ENCODE results near the gene PRKG1.
"Not testable (repeated sequence)": the region's sequence is repeated elsewhere in the genome, so short reads cannot be mapped to it uniquely, and the experiment has no call there.

PRKG1 gene

DNA sequence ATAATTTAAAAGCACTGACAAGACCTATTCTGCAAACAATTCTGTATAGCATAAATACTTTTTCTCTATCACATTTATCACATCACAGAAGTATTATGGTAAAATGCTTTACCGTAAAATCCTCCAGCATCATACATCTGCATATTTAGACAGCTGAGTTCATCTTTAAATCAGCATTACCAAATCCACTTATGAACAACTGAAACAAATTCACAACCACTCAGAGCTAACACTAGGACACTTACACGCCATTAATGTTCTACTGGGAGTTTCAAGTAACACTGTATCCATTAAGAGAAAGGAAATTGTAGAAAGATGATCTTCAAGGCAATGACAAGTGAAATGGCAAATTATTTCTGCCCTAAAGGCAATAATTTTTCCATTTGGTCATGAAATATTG lies 1134.1 kb downstream of the PRKG1 start:
- no peak for DNase-seq

DNA sequence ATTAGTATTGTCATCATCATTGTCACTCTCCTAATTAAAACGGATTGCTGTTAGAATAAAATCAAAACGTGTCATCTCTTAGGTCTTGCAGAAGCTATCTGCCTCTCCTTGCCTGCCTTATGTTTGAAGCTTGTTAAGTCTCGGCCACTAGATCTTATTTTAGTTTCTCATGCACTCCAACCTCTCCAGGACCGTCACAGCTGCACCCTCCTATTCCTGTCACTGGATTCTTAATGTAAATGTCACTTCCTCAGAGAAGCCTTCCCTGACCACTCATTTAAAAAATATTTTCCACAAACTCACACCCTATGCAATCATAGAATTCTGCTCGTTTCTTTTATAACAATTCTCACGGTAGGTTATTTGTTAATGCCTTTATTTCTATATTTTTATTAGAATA lies 1135.9 kb downstream of the PRKG1 start:
- DNase-seq: no peak

DNA sequence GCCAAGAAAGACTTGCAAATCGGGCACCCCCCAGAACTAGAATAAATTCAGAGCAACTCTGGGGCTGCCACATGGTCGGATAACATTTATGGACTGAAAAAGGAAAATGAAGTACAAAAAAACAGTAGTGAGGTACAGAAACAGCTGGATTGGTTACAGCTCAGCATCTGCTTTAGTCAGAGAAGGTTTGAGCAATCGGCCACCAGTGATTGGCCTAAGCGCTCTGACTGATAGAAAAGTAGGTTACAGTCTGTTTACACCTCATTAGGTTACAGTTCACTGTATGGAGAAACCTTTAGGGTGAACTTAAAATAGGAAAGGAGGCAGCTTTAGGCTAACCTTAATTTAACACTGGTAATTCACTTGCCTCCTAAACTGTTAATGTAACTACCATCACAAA lies 1137.8 kb downstream of the PRKG1 start:
- DNase-seq: no peak

DNA sequence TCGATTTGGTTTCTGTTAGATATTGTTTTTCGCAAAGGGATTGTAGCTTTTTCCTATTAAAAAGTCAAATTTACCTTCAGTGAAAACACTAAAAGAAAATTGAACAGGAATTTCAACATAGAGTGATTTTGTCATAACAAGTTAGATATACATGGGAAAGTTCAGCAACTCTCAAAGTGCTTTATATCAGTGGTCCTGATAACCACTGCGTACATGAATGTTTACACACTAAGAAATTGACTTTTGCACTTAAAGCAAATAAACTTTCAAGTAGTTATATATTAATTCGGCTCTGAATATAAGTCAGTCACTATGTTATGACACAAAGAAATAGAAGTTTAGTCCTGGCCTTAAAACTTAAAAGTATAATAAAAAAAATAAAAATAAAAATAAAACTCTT lies 1138.5 kb downstream of the PRKG1 start:
- no peak for DNase-seq

GRCh38 chr10:52213321-52213752 lies 1139.0 kb downstream of the PRKG1 start:
- DNase-seq: no peak

- peak; percentile 43 for DNase-seq
These were observed 1141.6 kb downstream of the PRKG1 start for GRCh38 chr10:52215745-52216361.

DNA sequence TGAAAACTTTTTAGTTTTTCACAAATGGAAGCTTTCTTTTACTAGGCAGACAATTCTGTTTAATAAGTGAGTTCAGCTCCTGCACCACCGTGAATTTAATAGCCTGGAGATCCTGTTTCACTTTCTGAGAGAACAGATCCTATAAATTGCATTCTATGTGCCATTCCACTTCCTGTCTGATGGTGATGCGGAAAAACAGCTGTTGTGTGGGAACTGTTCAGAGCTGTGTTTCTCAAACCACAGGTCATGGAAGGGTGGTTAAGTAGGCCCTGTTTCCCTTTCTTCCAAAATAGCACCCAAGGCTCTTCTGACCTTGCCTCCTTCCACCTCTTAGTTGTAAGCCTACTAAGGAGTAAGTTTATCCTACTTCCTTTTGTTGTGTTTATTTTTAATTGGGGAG lies 1142.6 kb downstream of the PRKG1 start:
- peak; percentile 48 for DNase-seq

- DNase-seq: no peak
These were observed 1143.2 kb downstream of the PRKG1 start for GRCh38 chr10:52217531-52217930.

GRCh38 chr10:52220947-52221346 lies 1146.7 kb downstream of the PRKG1 start:
- no peak for DNase-seq

DNA sequence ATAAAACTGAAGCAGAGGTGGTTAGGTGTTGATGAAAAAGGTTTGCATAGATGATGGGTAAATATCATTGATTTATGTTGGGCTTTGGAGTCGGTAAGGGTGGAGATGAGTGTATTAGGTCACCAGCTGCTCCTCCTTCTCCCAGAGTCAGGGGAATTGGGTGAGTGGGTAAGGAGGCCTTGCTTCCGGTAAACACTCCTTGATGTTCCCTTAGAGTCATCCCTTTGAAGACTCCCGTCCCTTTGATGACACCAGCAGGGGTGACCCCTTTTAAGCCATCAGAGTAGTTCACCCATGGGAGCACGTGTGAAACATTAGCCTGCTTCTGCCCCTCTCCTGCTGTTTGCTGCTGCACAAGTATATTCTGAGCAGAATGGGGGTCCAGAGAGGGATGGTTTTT lies 1147.6 kb downstream of the PRKG1 start:
- DNase-seq: no peak

DNA sequence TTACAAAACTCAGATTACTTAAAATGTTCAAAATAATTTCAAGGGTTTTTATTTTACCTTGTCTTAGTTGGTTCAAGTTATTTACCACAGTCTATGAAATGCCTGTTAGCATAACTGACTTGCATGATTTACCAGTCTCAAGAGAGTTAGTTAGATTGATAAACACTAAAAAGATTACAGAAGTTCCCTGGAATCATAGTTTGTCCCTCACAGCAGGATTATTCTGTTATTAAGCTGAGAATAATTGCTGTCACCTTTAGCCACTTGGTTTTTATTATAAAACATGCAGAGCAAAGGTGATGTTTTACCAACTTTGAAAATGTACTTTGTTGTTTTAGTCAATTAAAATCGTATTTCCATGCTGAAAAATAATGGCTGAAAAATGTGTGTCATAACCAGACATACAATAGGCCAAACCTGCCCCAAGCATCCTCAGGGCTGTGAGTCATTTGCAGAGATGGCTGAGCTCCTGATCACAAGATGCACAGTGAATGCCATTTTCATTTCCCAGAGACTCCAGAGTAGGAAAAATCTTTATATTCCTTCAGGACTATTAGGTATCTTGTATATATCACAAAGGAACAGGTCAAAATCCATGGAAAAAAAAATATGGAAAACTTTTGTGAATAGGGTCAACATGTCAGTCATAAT lies 1152.0 kb downstream of the PRKG1 start:
- DNase-seq: no peak

- DNase-seq: no peak
These were observed 1154.3 kb downstream of the PRKG1 start for GRCh38 chr10:52228556-52228955.

DNA sequence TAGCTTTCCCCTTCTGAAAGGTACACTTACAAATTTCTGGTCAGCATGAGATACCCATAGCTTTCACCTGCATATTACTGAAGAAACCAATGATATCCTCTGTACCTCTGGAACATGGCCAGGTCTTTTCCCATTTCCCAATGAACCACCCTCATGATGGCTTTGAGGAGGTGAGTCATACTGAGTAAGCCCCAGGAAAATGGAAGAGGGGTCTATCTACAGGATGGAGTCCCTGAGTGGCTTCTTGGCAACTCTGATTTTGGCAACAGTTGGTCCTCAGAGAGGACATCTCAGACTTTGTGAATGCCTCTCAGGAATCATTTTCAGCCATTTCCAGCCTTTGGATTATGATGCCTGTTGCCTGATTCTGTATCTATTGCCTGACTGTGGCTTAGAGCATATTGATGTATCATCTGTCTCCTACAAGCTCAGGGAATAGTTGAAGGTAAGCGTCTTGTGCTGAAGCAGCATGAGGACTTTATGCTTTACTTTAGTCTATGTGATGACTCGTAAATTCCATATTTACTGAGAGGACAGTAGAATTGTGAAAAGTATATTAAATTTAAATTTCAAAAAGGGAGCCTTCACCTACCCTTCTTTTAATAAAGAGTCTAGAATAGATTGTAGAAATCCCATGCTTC lies 1155.1 kb downstream of the PRKG1 start:
- DNase-seq: no peak

DNA sequence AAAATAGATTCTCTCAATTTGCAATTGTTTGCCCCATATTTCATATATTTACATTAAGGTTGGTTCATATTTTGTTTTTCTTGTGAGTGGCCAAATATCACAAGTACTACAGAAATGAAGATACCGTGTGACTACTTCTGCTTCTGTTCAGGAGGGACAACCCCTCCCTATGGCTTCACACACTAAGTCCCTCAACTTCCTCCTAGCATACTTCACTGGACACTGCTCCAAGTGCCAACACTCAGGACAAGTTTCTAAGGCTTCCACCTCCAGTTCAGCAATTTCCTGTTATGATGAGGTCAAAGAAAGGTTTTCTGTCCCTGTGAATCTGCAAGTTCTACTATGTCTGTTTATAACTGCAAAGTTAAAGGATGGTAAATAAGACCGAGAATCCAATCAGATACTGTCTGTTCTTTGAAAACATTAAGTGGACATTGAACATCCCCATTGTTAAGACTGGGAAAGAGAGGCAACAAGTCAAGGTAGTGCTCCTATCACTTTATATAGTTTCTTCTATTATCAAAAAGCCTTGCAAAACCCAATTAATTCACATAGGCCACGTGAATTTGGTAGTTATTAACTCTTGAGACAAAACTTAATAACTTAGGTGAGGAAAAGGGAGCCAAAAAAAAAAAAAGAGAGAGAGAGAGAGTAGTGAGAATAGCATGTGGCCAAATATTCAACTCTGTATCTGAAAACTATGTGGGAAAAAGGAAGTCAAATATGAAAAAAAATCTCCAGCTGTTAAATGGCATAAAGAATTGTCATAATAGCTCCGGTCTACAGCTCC lies 1158.5 kb downstream of the PRKG1 start:
- no peak for DNase-seq

DNA sequence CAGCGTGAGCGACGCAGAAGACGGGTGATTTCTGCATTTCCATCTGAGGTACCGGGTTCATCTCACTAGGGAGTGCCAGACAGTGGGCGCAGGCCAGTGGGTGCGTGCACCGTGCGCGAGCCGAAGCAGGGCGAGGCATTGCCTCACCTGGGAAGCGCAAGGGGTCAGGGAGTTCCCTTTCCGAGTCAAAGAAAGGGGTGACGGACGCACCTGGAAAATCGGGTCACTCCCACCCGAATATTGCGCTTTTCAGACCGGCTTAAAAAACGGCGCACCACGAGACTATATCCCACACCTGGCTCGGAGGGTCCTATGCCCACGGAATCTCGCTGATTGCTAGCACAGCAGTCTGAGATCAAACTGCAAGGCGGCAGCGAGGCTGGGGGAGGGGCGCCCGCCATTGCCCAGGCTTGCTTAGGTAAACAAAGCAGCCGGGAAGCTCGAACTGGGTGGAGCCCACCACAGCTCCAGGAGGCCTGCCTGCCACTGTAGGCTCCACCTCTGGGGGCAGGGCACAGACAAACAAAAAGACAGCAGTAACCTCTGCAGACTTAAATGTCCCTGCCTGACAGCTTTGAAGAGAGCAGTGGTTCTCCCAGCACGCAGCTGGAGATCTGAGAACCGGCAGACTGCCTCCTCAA lies 1159.2 kb downstream of the PRKG1 start:
- DNase-seq: not testable (repeated sequence)

DNA sequence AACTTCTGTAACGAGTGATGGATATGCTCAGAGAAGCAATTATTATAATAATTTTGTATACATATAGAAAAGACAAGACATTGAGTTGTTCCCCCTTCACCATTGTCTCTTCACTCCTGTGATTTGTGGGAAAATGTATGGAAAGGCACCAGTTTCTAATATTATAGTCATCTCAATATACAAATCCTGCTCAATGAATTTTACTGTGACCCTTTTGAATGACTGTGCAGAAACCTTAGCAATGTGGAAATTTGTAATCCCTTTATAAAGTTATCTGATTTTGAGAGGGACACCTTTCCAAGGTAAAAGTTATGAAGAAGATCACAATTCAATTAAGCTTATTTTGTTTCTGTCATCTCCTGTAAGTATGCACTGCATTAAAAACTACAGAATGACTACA lies 1165.5 kb downstream of the PRKG1 start:
- no peak for DNase-seq

- DNase-seq: no peak
These were observed 1171.3 kb downstream of the PRKG1 start for GRCh38 chr10:52245547-52245946.

DNA sequence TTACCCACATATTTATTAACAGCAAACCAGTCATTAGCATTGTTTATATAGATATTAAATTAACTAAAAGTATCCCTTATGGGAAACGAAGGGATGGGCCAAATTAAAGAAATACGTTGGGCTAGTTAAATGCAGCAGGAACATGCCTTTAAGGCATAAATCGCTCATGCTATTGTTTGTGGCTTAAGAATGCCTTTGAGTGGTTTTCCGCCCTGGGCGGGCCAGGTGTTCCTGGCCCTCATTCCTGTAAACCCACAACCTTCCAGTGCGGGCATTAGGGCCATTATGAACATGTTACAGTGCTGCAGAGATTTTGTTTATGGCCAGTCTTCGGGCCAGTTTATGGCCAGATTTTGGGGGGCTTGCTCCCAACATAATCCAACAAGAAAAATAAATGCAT lies 1173.6 kb downstream of the PRKG1 start:
- not testable (repeated sequence) for DNase-seq

- no peak for DNase-seq
These were observed 1174.5 kb downstream of the PRKG1 start for GRCh38 chr10:52248697-52249306.

DNA sequence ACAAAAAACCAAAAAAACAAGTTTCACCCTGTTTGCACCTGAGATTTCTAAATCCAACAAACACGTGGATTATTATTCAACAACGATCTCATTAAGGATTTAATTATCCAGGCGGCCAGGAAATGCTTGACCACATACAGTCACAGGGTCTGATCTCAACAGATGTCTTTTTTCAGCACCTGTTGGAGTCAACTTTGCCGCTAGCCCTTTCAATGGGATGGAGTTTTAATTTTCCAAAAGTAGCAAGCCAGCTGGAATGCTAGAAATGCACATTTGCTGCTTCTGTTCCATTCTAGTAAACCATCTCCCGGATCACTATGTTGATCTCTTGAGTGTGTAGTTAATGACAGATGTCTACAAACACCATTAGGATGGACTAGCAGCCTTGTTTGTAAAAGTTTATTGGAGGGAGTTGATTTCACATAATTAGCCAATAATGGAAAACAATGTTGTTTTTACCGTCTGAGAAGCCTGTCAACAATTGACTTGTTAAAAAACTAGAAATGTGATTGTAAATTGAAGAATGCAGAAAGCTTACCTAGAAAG lies 1175.6 kb downstream of the PRKG1 start:
- no peak for DNase-seq

DNA sequence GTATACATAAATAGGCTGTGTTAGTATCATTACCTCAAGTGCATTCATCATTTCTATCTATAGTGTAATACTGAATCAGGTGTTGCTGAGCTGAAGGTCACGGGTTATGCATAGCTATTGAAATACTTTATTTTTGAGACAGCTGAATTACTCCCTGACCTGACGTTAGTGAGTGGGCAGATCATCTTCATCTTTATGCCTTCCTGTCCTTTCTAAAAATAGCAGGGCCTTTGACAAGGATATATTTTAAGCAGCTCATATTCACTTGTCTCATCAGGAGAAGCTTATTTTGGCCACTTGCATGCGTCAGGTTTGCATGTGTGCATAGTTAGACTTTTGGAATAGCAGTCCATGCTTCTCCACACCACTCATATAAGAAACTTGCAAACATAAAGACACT lies 1176.2 kb downstream of the PRKG1 start:
- no peak for DNase-seq

DNA sequence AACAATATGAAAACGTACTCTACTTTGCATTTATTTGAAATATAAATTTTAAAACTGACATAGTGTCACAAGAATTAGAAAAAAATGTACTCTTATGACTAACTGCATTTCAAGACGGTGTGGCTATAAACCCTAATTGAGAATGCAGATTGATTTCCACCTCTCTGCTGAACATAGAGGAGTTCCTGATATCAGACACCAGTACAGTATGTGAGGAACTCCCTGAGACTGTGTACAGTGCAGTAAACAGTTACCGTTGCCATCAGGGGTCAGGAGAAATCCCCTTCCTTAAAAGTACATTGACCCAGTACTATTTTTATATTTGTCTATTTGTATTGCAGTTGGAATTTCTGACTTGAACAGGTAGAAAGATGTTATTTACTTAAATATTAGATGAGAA lies 1178.0 kb downstream of the PRKG1 start:
- no peak for DNase-seq
